ENCODE data around the gene TUBGCP2. TPM values are rescaled to one million over a fixed set of nuclear protein-coding genes. Genes with fewer than 3 reads are reported as not detected.

TUBGCP2 gene
- total and polyA plus RNA-seq, 2 of the 13 experiments (the other 11 are each of a cell fraction or from before 2014, with no cell fraction given), result 21.3 to 34.5 TPM

GRCh38 chr10:133356549-133357284 lies 48.0 kb upstream of the TUBGCP2 start (continued):
- no peak for TF ChIP-seq ZNF543 (CRISPR knock-in tag; IDR thresholded peaks at IDR 0.05)
- TF ChIP-seq ZNF496 (CRISPR knock-in tag; IDR thresholded peaks at IDR 0.05; ENCODE audit: insufficient replicate concordance), result no peak
- no peak for TF ChIP-seq SRF (IDR thresholded peaks at IDR 0.05; ENCODE audit: low read depth, low read length)
- no peak for TF ChIP-seq TRIM24 (CRISPR knock-in tag; IDR thresholded peaks at IDR 0.05)
- TF ChIP-seq HNRNPL (IDR thresholded peaks at IDR 0.05; ENCODE audit: low read depth, low read length), result peak; percentile 52; the same call in 1 of the 2 replicates
- TF ChIP-seq NFYB (CRISPR knock-in tag; IDR thresholded peaks at IDR 0.05), result no peak
- TF ChIP-seq TEAD2 (CRISPR knock-in tag; IDR thresholded peaks at IDR 0.05), result no peak
- TF ChIP-seq ZNF569 (CRISPR knock-in tag; IDR thresholded peaks at IDR 0.05; ENCODE audit: borderline replicate concordance), result no peak
- TF ChIP-seq ZNF75D (CRISPR knock-in tag; IDR thresholded peaks at IDR 0.05; ENCODE audit: borderline replicate concordance), result no peak
- TF ChIP-seq NFATC3 (CRISPR knock-in tag; IDR thresholded peaks at IDR 0.05), result no peak
- peak; percentile 69; the same call in 1 of the 2 replicates for TF ChIP-seq NR0B2 (CRISPR knock-in tag; IDR thresholded peaks at IDR 0.05)
- no peak for TF ChIP-seq RBFOX2 (IDR thresholded peaks at IDR 0.05; ENCODE audit: low read depth, low read length)
- TF ChIP-seq ATRX (CRISPR knock-in tag; IDR thresholded peaks at IDR 0.05; ENCODE audit: borderline replicate concordance), result no peak
- TF ChIP-seq SATB2 (CRISPR knock-in tag; IDR thresholded peaks at IDR 0.05), result no peak
- TF ChIP-seq, protein P1, sequence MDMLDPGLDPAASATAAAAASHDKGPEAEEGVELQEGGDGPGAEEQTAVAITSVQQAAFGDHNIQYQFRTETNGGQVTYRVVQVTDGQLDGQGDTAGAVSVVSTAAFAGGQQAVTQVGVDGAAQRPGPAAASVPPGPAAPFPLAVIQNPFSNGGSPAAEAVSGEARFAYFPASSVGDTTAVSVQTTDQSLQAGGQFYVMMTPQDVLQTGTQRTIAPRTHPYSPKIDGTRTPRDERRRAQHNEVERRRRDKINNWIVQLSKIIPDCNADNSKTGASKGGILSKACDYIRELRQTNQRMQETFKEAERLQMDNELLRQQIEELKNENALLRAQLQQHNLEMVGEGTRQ (IDR thresholded peaks at IDR 0.05; ENCODE audit: low read depth, low read length), result no peak
- TF ChIP-seq, protein P1 (CRISPR knock-in tag; IDR thresholded peaks at IDR 0.05; ENCODE audit: borderline replicate concordance), result no peak
- TF ChIP-seq, protein P2, sequence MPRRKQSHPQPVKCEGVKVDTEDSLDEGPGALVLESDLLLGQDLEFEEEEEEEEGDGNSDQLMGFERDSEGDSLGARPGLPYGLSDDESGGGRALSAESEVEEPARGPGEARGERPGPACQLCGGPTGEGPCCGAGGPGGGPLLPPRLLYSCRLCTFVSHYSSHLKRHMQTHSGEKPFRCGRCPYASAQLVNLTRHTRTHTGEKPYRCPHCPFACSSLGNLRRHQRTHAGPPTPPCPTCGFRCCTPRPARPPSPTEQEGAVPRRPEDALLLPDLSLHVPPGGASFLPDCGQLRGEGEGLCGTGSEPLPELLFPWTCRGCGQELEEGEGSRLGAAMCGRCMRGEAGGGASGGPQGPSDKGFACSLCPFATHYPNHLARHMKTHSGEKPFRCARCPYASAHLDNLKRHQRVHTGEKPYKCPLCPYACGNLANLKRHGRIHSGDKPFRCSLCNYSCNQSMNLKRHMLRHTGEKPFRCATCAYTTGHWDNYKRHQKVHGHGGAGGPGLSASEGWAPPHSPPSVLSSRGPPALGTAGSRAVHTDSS (CRISPR knock-in tag; conservative IDR thresholded peaks at IDR 0.05), result no peak
- TF ChIP-seq SRSF4 (IDR thresholded peaks at IDR 0.05; ENCODE audit: low read depth, low read length, poor library complexity, severe bottlenecking), result no peak
- no peak for TF ChIP-seq ATM (IDR thresholded peaks at IDR 0.05; ENCODE audit: borderline replicate concordance)
- TF ChIP-seq HIVEP1 (CRISPR knock-in tag; IDR thresholded peaks at IDR 0.05), result peak; percentile 81; the same call in 1 of the 2 replicates
- no peak for TF ChIP-seq ZNF879 (CRISPR knock-in tag; IDR thresholded peaks at IDR 0.05)
- no peak; the same call in 1 of the 2 replicates for TF ChIP-seq ZNF205 (CRISPR knock-in tag; IDR thresholded peaks at IDR 0.05)
- 0 out of 2 replicates have a peak, but pooled peaks have one; percentile 4 for TF ChIP-seq ZBTB20 (CRISPR knock-in tag; IDR thresholded peaks at IDR 0.05; ENCODE audit: borderline replicate concordance, low read depth)
- no peak for TF ChIP-seq ZNF83 (CRISPR knock-in tag; IDR thresholded peaks at IDR 0.05; ENCODE audit: borderline replicate concordance)
- no peak for TF ChIP-seq NCOA5 (CRISPR knock-in tag; IDR thresholded peaks at IDR 0.05)
